ENCODE measurements around the gene GPI. TPM values are rescaled to one million over a fixed set of nuclear protein-coding genes. Genes with fewer than 3 reads are reported as not detected.
"Not testable (repeated sequence)": the region's sequence is repeated elsewhere in the genome, so short reads cannot be mapped to it uniquely, and the experiment has no call there.

The GPI gene
- total RNA-seq, 6 donors from 2014 or later, result 90.4 to 198 (median 128) TPM

- peaks cover 11 to 79% (median 34%) of the 10 kb centered on the region in 4 donors for H3K36me3 ChIP-seq
Measured at GRCh38 chr19:34330116-34330515, 34.9 kb upstream of the GPI start.

GRCh38 chr19:34330596-34330995 lies 34.4 kb upstream of the GPI start:
- H3K27ac ChIP-seq; H3K9me3 ChIP-seq; H3K27me3 ChIP-seq; ATAC-seq (ENCODE audit: low FRiP score in 2 of 2); DNase-seq; H3K4me3 ChIP-seq: not testable (repeated sequence)
- peaks cover 0 to 12% (median 6%) of the 10 kb centered on the region in 4 donors for H3K4me1 ChIP-seq
- peaks cover 11 to 79% (median 34%) of the 10 kb centered on the region in 4 donors for H3K36me3 ChIP-seq
- WGBS, 2 donors, result 96 to 100% methylated on average over 8 of the region's 8 CpGs

More at GRCh38 chr19:34330116-34330515, 34.9 kb upstream of the GPI start:
- Histone ChIP-seq H3K27me3 (no peaks in the 10 kb centered on the region), H3K4me3 (no peak overlapping the region), H3K27ac (no peak overlapping the region), H3K9me3 (no peaks in the 10 kb centered on the region), H3K4me1 (peaks cover 0 to 12% (median 6%) of the 10 kb centered on the region in 4 donors)
- DNase-seq (no peak), ATAC-seq (ENCODE audit: low FRiP score in 2 of 2) (no peak)
- 93 to 96% methylated on average over 4 of the region's 4 CpGs for WGBS, 2 donors
- TF ChIP-seq POLR2A (IDR thresholded peaks at IDR 0.05) (no peak), POLR2AphosphoS5 (IDR thresholded peaks at IDR 0.05) (no peak), EP300 (IDR thresholded peaks at IDR 0.05) (no peak), CTCF (IDR thresholded peaks at IDR 0.05) (no peak)

DNA sequence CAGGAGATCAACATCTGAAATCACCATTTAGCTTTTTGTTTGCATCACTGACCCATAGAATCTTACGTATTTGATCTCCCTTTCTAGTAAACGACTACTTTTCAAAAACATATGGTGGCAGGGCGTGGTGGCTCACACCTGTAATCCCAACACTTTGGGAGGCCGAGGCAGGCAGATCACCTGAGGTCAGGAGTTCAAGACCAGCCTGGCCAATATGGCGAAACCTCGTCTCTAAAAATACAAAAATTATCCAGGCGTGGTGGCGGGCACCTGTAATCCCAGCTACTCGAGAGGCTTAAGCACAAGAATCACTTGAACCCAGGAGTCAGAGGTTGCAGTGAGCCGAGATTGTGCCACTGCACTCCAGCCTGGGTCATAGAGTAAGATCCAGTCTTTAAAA lies 33.4 kb upstream of the GPI start:
- Histone ChIP-seq H3K4me1 (peaks cover 1 to 12% (median 6%) of the 10 kb centered on the region in 4 donors), H3K27ac (peak overlapping the region in 2 of 4 donors; percentile 26 to 71), H3K36me3 (peaks cover 11 to 82% (median 37%) of the 10 kb centered on the region in 4 donors)
- DNase-seq; H3K4me3 ChIP-seq; ATAC-seq (ENCODE audit: low FRiP score in 2 of 2); H3K9me3 ChIP-seq; H3K27me3 ChIP-seq: not testable (repeated sequence)
- 92% methylated on average over 10 of the region's 10 CpGs for WGBS, 2 donors

DNA sequence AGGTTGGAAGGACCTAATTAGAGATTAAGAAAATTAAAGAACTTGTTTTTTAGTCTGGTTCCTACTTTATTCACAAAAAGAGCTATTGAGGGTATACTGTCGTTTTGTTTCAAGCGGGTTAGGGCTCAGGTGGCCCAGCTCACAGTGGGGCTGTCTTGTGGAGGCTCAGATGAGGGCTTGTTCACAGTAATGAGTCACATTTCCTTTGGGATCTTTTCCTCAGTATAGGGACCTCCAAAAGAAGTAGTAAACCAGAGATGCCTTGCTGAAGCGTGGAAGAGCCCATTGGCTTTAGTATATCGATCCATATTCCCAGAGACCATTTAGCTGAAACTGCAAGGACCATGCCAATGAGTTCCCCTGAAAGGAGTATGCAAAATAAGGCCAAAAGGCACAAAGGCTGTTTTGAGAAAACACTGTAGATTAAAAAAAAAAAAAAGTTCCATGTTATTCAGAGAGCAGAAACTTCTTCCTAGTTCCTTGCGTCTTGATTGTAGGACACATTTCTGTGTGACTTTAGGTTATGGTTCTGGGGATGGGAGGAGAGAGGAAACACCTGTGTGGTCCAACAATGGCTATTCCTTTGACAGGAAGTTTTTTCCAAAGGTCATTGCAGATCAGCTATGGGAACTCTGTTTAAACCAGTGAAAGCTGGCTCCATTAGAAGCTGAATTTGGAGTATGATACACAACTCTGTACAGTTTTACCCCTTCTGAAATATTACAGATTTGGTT lies 32.8 kb upstream of the GPI start:
- DNase-seq, result no peak

GRCh38 chr19:34335914-34336313 lies 29.1 kb upstream of the GPI start:
- H3K36me3 ChIP-seq, result peaks cover 15 to 77% (median 36%) of the 10 kb centered on the region in 4 donors
- WGBS, 2 donors, result 92 to 97% methylated on average over 3 of the region's 3 CpGs
- DNase-seq, result no peak

More for the DNA sequence above, 32.8 kb upstream of the GPI start:
- 85 to 86% methylated on average over 5 of the region's 5 CpGs for WGBS, 2 donors
- Histone ChIP-seq H3K4me1 (peaks cover 6 to 11% (median 7%) of the 10 kb centered on the region in 4 donors), H3K36me3 (peaks cover 11 to 81% (median 37%) of the 10 kb centered on the region in 4 donors), H3K4me3 (no peak overlapping the region), H3K27ac (peak overlapping the region in 3 of 4 donors; percentile 3 to 71 (median 26)), H3K9me3 (no peaks in the 10 kb centered on the region), H3K27me3 (no peaks in the 10 kb centered on the region)
- TF ChIP-seq POLR2A (IDR thresholded peaks at IDR 0.05) (no peak), EP300 (IDR thresholded peaks at IDR 0.05) (peak in 1 of 4 donors; percentile 34), CTCF (IDR thresholded peaks at IDR 0.05) (no peak), POLR2AphosphoS5 (IDR thresholded peaks at IDR 0.05) (peak in 1 of 2 donors; percentile 11)
- no peak for ATAC-seq (ENCODE audit: low FRiP score in 2 of 2)

DNA sequence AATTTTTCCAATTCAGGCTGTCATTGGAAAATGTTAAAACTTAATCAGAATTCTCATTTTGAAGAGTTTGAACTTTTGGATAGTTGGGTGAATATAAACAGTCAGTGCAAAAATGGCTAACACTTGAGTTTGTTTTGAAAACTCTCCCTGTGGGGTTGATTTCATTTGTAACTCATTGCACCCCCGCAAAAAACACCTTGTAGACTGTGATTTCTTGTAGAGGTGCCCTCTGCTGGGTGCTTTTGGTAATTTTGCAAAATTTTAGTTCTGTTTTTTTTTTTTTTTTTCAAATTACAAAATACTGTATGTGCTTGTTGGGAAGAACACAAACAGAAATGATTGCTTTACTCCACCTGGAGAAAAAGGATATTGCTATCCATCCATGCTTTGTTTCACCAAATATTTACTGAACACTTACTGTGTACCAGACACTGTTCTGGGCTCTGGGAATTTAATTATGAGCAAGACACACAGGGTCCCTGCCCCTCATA lies 28.2 kb upstream of the GPI start:
- Histone ChIP-seq H3K27ac (peak overlapping the region in 1 of 4 donors; percentile 18), H3K27me3 (no peaks in the 10 kb centered on the region), H3K4me1 (peaks cover 0 to 7% (median 5%) of the 10 kb centered on the region in 4 donors), H3K4me3 (no peak overlapping the region), H3K9me3 (no peaks in the 10 kb centered on the region), H3K36me3 (peaks cover 10 to 77% (median 39%) of the 10 kb centered on the region in 4 donors)
- DNase-seq (no peak), ATAC-seq (ENCODE audit: low FRiP score in 2 of 2) (no peak)
- no peak for TF ChIP-seq POLR2A (IDR thresholded peaks at IDR 0.05)
- peak; percentile 38 to 56 (median 50) for TF ChIP-seq CTCF (IDR thresholded peaks at IDR 0.05)
- WGBS, 2 donors, result 0 to 3% methylated on average over 1 of the region's 1 CpG

More at GRCh38 chr19:34335914-34336313, 29.1 kb upstream of the GPI start:
- ATAC-seq (ENCODE audit: low FRiP score in 2 of 2), result no peak
- H3K4me1 ChIP-seq, result peaks cover 0 to 7% (median 5%) of the 10 kb centered on the region in 4 donors
- no peaks in the 10 kb centered on the region for H3K27me3 ChIP-seq
- no peaks in the 10 kb centered on the region for H3K9me3 ChIP-seq
- no peak overlapping the region for H3K4me3 ChIP-seq
- no peak for TF ChIP-seq POLR2A (IDR thresholded peaks at IDR 0.05)
- H3K27ac ChIP-seq, result peak overlapping the region in 1 of 4 donors; percentile 18

All from upper lobe of left lung (tissue), 6 donors.